NCI-H345 treated with DMSO at 0.1 percent for 48 hours (cell line): ENCODE measurements around the gene GUCY2D.
A peak's percentile ranks its signal among the peaks of the same experiment; 100 is the strongest.
"Not testable (repeated sequence)": the region's sequence is repeated elsewhere in the genome, so short reads cannot be mapped to it uniquely, and the experiment has no call there.

Experiments
- DNase-seq: peaks from one replicate; lab custom pipeline; 2025; ENCODE audit not compliant: unreplicated experiment; lab: John Stamatoyannopoulos, UW

Gene GUCY2D

GRCh38 chr17:8041249-8041928 lies 39.0 kb downstream of the GUCY2D start:
- no peak for DNase-seq

GRCh38 chr17:8041979-8042378 lies 39.6 kb downstream of the GUCY2D start:
- no peak for DNase-seq

- no peak for DNase-seq
Measured at GRCh38 chr17:8044819-8045810, 42.7 kb downstream of the GUCY2D start.

- no peak for DNase-seq
Measured at GRCh38 chr17:8046306-8046928, 44.0 kb downstream of the GUCY2D start.

GRCh38 chr17:8046929-8047768 lies 44.7 kb downstream of the GUCY2D start:
- DNase-seq, result no peak

- DNase-seq, result no peak
Measured at GRCh38 chr17:8047769-8048110, 45.3 kb downstream of the GUCY2D start.

- DNase-seq, result no peak
Measured at GRCh38 chr17:8048236-8048635, 45.8 kb downstream of the GUCY2D start.

- DNase-seq, result no peak
Measured at GRCh38 chr17:8048736-8049135, 46.3 kb downstream of the GUCY2D start.

- no peak for DNase-seq
Measured at GRCh38 chr17:8051831-8052230, 49.4 kb downstream of the GUCY2D start.

- no peak for DNase-seq
Measured at GRCh38 chr17:8052256-8053252, 50.1 kb downstream of the GUCY2D start.

GRCh38 chr17:8053600-8053999 lies 51.2 kb downstream of the GUCY2D start:
- DNase-seq, result no peak

- DNase-seq, result no peak
Measured at GRCh38 chr17:8055851-8056231, 53.4 kb downstream of the GUCY2D start.

- DNase-seq, result no peak
Measured at GRCh38 chr17:8056232-8056975, 54.0 kb downstream of the GUCY2D start.

GRCh38 chr17:8056976-8057625 lies 54.7 kb downstream of the GUCY2D start:
- DNase-seq, result no peak

- peak; percentile 42 for DNase-seq
Measured at GRCh38 chr17:8057691-8058114, 55.3 kb downstream of the GUCY2D start.

GRCh38 chr17:8059131-8059530 lies 56.7 kb downstream of the GUCY2D start:
- DNase-seq, result no peak

- DNase-seq, result peak; percentile 34
Measured at GRCh38 chr17:8060274-8060673, 57.9 kb downstream of the GUCY2D start.

GRCh38 chr17:8061851-8062250 lies 59.4 kb downstream of the GUCY2D start:
- not testable (repeated sequence) for DNase-seq

- DNase-seq, result no peak
Measured at GRCh38 chr17:8062435-8062806, 60.0 kb downstream of the GUCY2D start.
